Suprapubic skin (tissue), 4 donors: ENCODE measurements around the gene CSRP1. TPM values are rescaled to one million over a fixed set of nuclear protein-coding genes. Genes with fewer than 3 reads are reported as not detected.
A peak's percentile ranks its signal among the peaks of the same experiment; 100 is the strongest.

ENCODE experiments used
- DNase-seq, 2 donors: peaks; one replicate each; pipeline ENCODE4 v3.0.0-alpha.2; 2019; ENCODE audit warnings: low spot score in 2 of 2
- H3K27ac ChIP-seq: fragments of 200-600 bp; sonication (generic); one replicate; pipeline ENCODE4 v1.5.1; 2019
- H3K27me3 ChIP-seq: fragments of 200-600 bp; sonication (generic); one replicate; pipeline ENCODE4 v1.5.1; 2019
- H3K36me3 ChIP-seq: fragments of 200-600 bp; sonication (generic); one replicate; pipeline ENCODE4 v1.5.1; 2019
- H3K4me1 ChIP-seq: fragments of 200-600 bp; sonication (generic); one replicate; pipeline ENCODE4 v1.5.1; 2019
- H3K4me3 ChIP-seq: fragments of 200-600 bp; sonication (generic); one replicate; pipeline ENCODE4 v1.5.1; 2019; ENCODE audit warnings: mild to moderate bottlenecking
- H3K9me3 ChIP-seq: fragments of 200-600 bp; sonication (generic); one replicate; pipeline ENCODE4 v1.5.1; 2019
- EP300 ChIP-seq: sonication (generic); formaldehyde crosslinking; IDR thresholded peaks from one replicate; pipeline ENCODE4 v1.6.1; 2017; ENCODE audit warnings: antibody characterized with exemption
- POLR2A ChIP-seq, 2 donors: fragments of 450-650 bp; IDR thresholded peaks; one replicate each; pipeline ENCODE4 v1.6.1; 2017; ENCODE audit warnings: antibody characterized with exemption in 2 of 2, mild to moderate bottlenecking in 2 of 2, moderate library complexity in 2 of 2
- POLR2AphosphoS5 ChIP-seq, 3 donors: sonication (generic); formaldehyde crosslinking; IDR thresholded peaks; one replicate each; pipeline ENCODE4 v1.6.1; 2017; ENCODE audit warnings: antibody characterized with exemption in 3 of 3
- WGBS: methylation state at CpG from one replicate; pipeline ENCODE4 v1.1.5; 2018; 5-methylcytosine and 5-hydroxymethylcytosine counted together
- total RNA-seq, 4 donors: library from RNA; depleted of rRNA; stranded (reverse); fragments of >200 nt; gene quantifications; one replicate each; pipeline ENCODE4 v1.1.0, GENCODE V29; 2016
- TF ChIP-seq, protein P1 (sequence below), 2 donors: fragments of 200-600 bp in 1 of 2; fragments of 450-650 bp in 1 of 2; sonication (generic) in 1 of 2; IDR thresholded peaks; one replicate each; pipeline ENCODE4 v1.5.1; 2016 to 2019; ENCODE audit warnings: antibody characterized with exemption in 2 of 2, mild to moderate bottlenecking in 1 of 2, moderate library complexity in 1 of 2

CSRP1 gene
- total RNA-seq, 4 donors from 2014 or later, result 379 to 436 (median 414) TPM

DNA sequence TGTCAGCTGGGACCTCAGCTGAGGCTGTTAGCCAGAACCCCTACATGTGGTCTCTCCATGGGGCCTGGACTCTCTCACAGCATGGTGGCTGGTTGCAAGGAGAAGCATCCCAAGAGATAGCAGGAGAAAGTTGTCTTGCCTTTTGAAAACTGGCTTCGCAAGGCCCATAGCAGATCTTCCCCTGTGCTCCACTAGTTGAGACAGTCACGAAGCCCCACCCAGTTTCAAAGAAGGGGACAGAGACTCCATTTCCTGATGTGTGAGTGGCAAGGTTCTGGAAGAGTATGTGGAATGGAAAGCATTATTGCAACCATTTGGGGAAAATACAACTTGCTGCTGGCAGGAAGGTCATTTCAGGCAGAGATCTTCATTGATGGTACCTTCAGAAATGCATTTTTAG, 7.5 kb upstream of the CSRP1 start:
- TF ChIP-seq, protein P1, sequence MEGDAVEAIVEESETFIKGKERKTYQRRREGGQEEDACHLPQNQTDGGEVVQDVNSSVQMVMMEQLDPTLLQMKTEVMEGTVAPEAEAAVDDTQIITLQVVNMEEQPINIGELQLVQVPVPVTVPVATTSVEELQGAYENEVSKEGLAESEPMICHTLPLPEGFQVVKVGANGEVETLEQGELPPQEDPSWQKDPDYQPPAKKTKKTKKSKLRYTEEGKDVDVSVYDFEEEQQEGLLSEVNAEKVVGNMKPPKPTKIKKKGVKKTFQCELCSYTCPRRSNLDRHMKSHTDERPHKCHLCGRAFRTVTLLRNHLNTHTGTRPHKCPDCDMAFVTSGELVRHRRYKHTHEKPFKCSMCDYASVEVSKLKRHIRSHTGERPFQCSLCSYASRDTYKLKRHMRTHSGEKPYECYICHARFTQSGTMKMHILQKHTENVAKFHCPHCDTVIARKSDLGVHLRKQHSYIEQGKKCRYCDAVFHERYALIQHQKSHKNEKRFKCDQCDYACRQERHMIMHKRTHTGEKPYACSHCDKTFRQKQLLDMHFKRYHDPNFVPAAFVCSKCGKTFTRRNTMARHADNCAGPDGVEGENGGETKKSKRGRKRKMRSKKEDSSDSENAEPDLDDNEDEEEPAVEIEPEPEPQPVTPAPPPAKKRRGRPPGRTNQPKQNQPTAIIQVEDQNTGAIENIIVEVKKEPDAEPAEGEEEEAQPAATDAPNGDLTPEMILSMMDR (IDR thresholded peaks at IDR 0.05), result no peak
- TF ChIP-seq POLR2A (IDR thresholded peaks at IDR 0.05), result no peak
- no peak for TF ChIP-seq POLR2AphosphoS5 (IDR thresholded peaks at IDR 0.05)
- no peak for TF ChIP-seq EP300
- Histone ChIP-seq H3K4me3 (no peak overlapping the region), H3K27ac (no peak overlapping the region), H3K36me3 (no peaks in the 10 kb centered on the region), H3K9me3 (no peaks in the 10 kb centered on the region), H3K4me1 (peaks cover 26% of the 10 kb centered on the region), H3K27me3 (no peaks in the 10 kb centered on the region)
- no peak for DNase-seq
- WGBS, result 97% methylated on average over 2 of the region's 2 CpGs

DNA sequence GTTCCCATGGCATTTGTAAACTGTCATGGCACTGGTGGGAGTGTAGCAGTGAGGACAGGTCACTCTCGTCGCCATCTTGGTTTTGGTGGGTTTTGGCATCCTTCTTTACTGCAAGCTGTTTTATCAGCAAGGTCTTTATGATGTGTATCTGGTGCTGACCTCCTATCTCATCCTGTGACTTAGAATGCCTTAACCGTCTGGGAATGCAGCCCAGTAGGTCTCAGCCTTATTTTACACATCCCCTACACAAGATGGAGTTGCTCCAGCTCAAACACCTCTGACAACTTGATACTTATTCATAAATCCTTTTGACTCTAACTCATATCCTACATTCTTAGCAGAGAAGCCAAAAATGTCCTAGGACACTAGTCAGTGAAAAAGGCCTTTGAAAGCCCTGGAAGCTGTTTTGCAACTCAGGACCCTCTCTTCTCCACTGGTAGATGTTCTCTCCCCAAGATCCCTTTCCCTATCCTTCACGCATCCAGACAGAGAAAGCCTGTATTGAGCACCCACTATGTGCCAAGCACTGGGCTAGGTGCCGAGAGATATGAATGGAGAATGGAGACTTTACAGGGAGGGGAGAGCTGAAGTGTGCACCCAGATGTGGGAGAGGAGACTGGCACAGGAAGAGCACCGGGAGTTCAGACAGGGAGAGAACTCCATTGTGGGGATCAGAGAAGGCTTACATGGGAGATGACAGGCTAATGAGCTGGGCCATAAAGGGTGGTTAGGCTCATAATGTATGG, 6.7 kb upstream of the CSRP1 start:
- no peak for DNase-seq
- peaks cover 28% of the 10 kb centered on the region for H3K4me1 ChIP-seq
- H3K4me3 ChIP-seq, result no peak overlapping the region
- 92% methylated on average over 6 of the region's 6 CpGs for WGBS
- H3K36me3 ChIP-seq, result no peaks in the 10 kb centered on the region
- no peaks in the 10 kb centered on the region for H3K27me3 ChIP-seq
- H3K27ac ChIP-seq, result no peak overlapping the region
- no peaks in the 10 kb centered on the region for H3K9me3 ChIP-seq
- TF ChIP-seq POLR2A (IDR thresholded peaks at IDR 0.05) (no peak), POLR2AphosphoS5 (IDR thresholded peaks at IDR 0.05) (no peak), EP300 (no peak)
- TF ChIP-seq, protein P1 (IDR thresholded peaks at IDR 0.05), result no peak

DNA sequence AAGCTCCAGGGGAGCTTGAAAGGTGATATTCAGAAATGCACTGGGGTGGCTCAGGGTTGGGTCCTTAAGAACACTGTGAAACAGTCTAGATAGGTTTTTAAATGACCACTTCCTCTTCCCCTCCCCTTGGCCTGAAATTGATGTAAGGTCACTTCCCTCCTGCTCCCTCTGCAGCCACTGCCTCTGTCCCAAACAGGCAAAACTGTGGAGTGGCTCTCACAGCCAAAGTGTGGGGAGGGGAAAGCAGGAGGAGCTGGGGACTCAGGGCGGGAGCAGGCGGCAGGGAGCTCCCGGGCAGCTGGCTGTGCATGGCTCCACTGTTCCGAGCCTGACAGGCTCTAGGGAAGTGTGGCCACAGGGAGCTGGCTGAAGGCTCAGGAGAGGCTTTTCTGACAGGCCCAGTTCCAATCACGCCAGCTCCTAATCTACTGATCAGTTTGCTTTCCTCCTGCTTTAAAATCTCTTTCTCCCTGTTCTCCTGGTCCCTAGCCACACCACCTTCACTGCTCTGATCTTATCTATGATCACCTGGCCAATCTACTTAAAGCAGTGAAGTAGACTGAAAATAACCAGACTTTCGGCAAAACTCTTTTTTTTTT, 5.1 kb upstream of the CSRP1 start:
- Histone ChIP-seq H3K36me3 (no peaks in the 10 kb centered on the region), H3K27ac (peak overlapping the region; percentile 58), H3K27me3 (no peaks in the 10 kb centered on the region), H3K4me1 (peaks cover 25% of the 10 kb centered on the region), H3K9me3 (no peaks in the 10 kb centered on the region), H3K4me3 (no peak overlapping the region)
- TF ChIP-seq, protein P1 (IDR thresholded peaks at IDR 0.05), result no peak
- TF ChIP-seq POLR2AphosphoS5 (IDR thresholded peaks at IDR 0.05) (no peak), EP300 (no peak), POLR2A (IDR thresholded peaks at IDR 0.05) (no peak)
- DNase-seq, result no peak
- 12% methylated on average over 5 of the region's 6 CpGs for WGBS

DNA sequence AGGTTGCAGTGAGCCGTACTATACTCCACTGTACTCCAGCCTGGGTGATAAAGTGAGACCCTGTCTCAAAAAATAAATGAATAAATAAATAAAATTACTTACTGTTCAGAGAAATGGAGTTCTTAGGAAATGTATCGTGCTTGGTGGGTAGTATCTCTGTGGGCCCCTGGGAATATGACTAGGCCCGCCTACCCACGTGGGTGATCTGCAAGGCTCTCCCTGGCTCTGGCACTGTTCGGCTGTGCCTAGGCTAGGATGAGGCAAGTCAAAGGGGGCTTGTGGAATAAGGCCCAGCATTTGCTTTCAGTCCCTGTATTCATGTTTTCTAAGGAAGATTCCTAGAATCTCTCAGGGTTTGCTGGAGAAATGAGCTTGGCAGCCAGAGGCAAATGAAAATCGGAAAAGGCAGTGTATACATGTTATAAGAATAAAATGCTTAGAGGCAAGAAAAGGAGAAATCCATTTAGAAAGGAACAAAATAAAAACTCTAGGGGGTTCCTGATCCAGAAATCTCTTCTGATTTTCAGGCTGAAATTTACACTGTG, 4.5 kb upstream of the CSRP1 start:
- no peak for TF ChIP-seq POLR2AphosphoS5 (IDR thresholded peaks at IDR 0.05)
- TF ChIP-seq, protein P1 (IDR thresholded peaks at IDR 0.05), result no peak
- TF ChIP-seq EP300, result no peak
- TF ChIP-seq POLR2A (IDR thresholded peaks at IDR 0.05), result no peak
- H3K9me3 ChIP-seq, result no peaks in the 10 kb centered on the region
- H3K4me3 ChIP-seq, result no peak overlapping the region
- H3K27ac ChIP-seq, result no peak overlapping the region
- no peaks in the 10 kb centered on the region for H3K27me3 ChIP-seq
- H3K36me3 ChIP-seq, result no peaks in the 10 kb centered on the region
- peaks cover 27% of the 10 kb centered on the region for H3K4me1 ChIP-seq
- no peak for DNase-seq
- 78% methylated on average over 6 of the region's 6 CpGs for WGBS

DNA sequence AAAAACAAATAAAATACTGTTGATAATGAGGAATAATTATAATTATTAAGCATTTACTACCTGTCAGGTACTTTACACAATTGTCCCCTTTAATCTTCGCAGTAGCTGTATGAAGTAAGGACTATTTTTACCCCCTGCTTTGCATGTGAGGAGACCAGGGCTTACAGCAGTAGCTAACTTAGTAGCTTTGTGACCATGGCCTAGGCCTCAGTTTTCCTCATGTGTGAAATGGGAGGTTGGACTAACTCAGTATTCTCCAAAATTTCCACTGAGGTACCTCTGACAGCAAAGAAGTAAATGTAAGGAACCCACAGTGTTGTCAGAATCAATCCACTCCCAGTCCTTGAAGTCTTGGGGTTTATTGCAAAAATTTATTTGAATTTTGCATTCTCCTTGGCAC, 3.8 kb upstream of the CSRP1 start:
- 100% methylated on average over 1 of the region's 1 CpG for WGBS
- no peak overlapping the region for H3K4me3 ChIP-seq
- DNase-seq, result no peak
- no peak for TF ChIP-seq EP300
- H3K4me1 ChIP-seq, result peaks cover 34% of the 10 kb centered on the region
- no peaks in the 10 kb centered on the region for H3K9me3 ChIP-seq
- H3K36me3 ChIP-seq, result no peaks in the 10 kb centered on the region
- no peaks in the 10 kb centered on the region for H3K27me3 ChIP-seq
- no peak overlapping the region for H3K27ac ChIP-seq
